ENCODE results near the gene MACROD2.

The MACROD2 gene

GRCh38 chr20:14553774-14554534, 558.6 kb downstream of the MACROD2 start:
- no peak for DNase-seq

- DNase-seq, result no peak
These were observed 560.4 kb downstream of the MACROD2 start for GRCh38 chr20:14555676-14556075.

GRCh38 chr20:14556206-14556605, 560.9 kb downstream of the MACROD2 start:
- no peak for DNase-seq

- no peak for DNase-seq
These were observed 564.3 kb downstream of the MACROD2 start for GRCh38 chr20:14559612-14560011.

GRCh38 chr20:14561741-14562221, 566.5 kb downstream of the MACROD2 start:
- DNase-seq, result no peak

- no peak for DNase-seq
These were observed 567.7 kb downstream of the MACROD2 start for GRCh38 chr20:14562981-14563380.

GRCh38 chr20:14566505-14566904, 571.2 kb downstream of the MACROD2 start:
- no peak for DNase-seq

- no peak for DNase-seq
These were observed 572.9 kb downstream of the MACROD2 start for GRCh38 chr20:14568225-14568624.

GRCh38 chr20:14568701-14569100, 573.4 kb downstream of the MACROD2 start:
- no peak for DNase-seq

GRCh38 chr20:14569641-14570040, 574.3 kb downstream of the MACROD2 start:
- DNase-seq, result no peak

GRCh38 chr20:14570811-14571210, 575.5 kb downstream of the MACROD2 start:
- no peak for DNase-seq

- DNase-seq, result no peak
These were observed 578.4 kb downstream of the MACROD2 start for GRCh38 chr20:14573676-14574075.

GRCh38 chr20:14576196-14576877, 581.0 kb downstream of the MACROD2 start:
- no peak for DNase-seq

- peak; percentile 43 for DNase-seq
These were observed 585.2 kb downstream of the MACROD2 start for GRCh38 chr20:14580418-14581074.

GRCh38 chr20:14581731-14582130, 586.4 kb downstream of the MACROD2 start:
- no peak for DNase-seq

GRCh38 chr20:14582855-14583254, 587.5 kb downstream of the MACROD2 start:
- peak; percentile 9 for DNase-seq

GRCh38 chr20:14583413-14583812, 588.1 kb downstream of the MACROD2 start:
- DNase-seq, result peak; percentile 14

- no peak for DNase-seq
These were observed 594.1 kb downstream of the MACROD2 start for GRCh38 chr20:14589383-14589782.

GRCh38 chr20:14595051-14595450, 599.7 kb downstream of the MACROD2 start:
- no peak for DNase-seq

GRCh38 chr20:14597206-14597715, 601.9 kb downstream of the MACROD2 start:
- no peak for DNase-seq

- DNase-seq, result no peak
These were observed 604.3 kb downstream of the MACROD2 start for GRCh38 chr20:14599613-14600012.

GRCh38 chr20:14600527-14600926, 605.2 kb downstream of the MACROD2 start:
- no peak for DNase-seq

- DNase-seq, result peak; percentile 46
These were observed 608.8 kb downstream of the MACROD2 start for GRCh38 chr20:14604143-14604542.

All from NCI-H345 (cell line).